HL-60 (cell line): ENCODE data around the gene PRRG1.
A peak's percentile ranks its signal among the peaks of the same experiment; 100 is the strongest.
"Not testable (repeated sequence)": the region's sequence is repeated elsewhere in the genome, so short reads cannot be mapped to it uniquely, and the experiment has no call there.

Experiments used
- DNase-seq, 2 experiments: peaks; one replicate each; pipeline ENCODE4 v3.0.0-alpha.2; 2010 to 2020; ENCODE audit warnings: low read depth in 1 of 2, low spot score in 1 of 2
- H3K27ac ChIP-seq: fragments of 250-450 bp; sonication (Bioruptor Pico); replicated peaks from 2 replicates; pipeline ENCODE4 v1.5.1; 2020; ENCODE audit warnings: mild to moderate bottlenecking, moderate library complexity
- H3K27me3 ChIP-seq: fragments of 250-450 bp; sonication (Bioruptor Pico); 2 replicates; pipeline ENCODE4 v1.5.1; 2021; ENCODE audit warnings: mild to moderate bottlenecking, moderate library complexity; ENCODE audit not compliant: insufficient read depth, poor library complexity, severe bottlenecking
- H3K4me3 ChIP-seq: replicated peaks from 2 replicates; pipeline ENCODE4 v1.5.1; 2011; ENCODE audit warnings: mild to moderate bottlenecking, control low read depth, low read length; ENCODE audit not compliant: insufficient read depth
- GABPA ChIP-seq: IDR thresholded peaks from 2 replicates; pipeline ENCODE4 v1.6.1; 2012; ENCODE audit warnings: low read depth
- POLR2AphosphoS5 ChIP-seq: IDR thresholded peaks from 2 replicates; pipeline ENCODE4 v1.6.1; 2012; ENCODE audit warnings: low read depth
- REST ChIP-seq: IDR thresholded peaks from 2 replicates; pipeline ENCODE4 v1.6.1; 2012; ENCODE audit warnings: low read depth; ENCODE audit not compliant: insufficient replicate concordance
- SPI1 ChIP-seq: IDR thresholded peaks from 2 replicates; pipeline ENCODE4 v1.6.1; 2012; ENCODE audit warnings: low read depth, mild to moderate bottlenecking, borderline replicate concordance
- long read RNA-seq: library from polyadenylated mRNA; unstranded; transcript quantifications from one replicate; pipeline ENCODE4 v2.0.0, GENCODE V29; 2020
- TF ChIP-seq, protein P1 (sequence below): IDR thresholded peaks from one replicate; pipeline ENCODE4 v1.5.1; 2011; ENCODE audit warnings: low read length, control low read depth, inconsistent platforms; ENCODE audit not compliant: insufficient read depth

Gene PRRG1
- long read RNA-seq, full-length matches to known transcripts: 1 of 1 reads
- long read RNA-seq, partial matches to known transcripts: 0 of 1 reads
- long read RNA-seq, other reads (novel, unspliced or antisense): 0 of 1 reads

DNA sequence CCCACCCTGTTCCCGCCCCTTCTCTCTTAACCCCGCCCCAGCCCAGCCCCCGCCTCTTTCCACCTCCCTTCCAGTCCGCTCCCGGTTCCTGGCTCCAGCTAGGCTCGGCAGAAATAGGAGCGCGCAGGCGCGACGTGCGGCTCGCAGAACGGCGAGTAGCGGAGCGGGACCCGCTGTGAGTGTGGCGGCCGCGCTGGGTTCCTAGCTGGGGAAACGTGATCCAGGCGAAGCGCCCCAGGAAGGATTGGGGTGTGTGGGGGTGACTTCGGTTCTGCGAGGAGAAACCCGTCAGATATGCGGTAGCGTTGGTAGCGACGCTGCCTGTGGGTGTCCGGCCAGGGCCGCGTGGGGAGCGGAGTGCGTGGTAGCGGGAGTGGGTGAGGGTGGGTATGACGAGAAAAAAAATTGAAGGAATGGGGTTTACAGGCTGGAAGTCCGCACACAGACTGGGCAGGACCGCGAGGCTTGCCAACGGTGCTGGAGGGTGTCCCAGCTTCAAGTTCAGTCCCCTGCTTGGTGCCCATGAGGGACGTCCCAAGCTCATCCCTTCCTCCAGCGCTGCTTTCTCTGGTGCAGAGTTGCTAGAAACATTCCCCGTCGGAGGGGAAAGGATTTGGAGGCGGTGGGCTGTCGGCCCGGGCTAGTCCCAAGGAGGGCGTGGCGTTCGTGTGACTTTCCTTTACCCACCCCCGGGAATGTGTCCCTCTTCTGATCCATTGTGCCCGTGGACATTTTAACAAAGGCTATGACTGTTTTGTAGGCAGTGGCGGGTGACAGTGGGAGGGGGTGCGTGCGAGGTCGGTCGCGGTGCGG, at the start of gene PRRG1:
TSS of gene PRRG1 (plus strand) at position 144 of the 813 bp plus-strand sequence. CDS start 56,886 bp downstream, outside the sequence.
- no peak within 1 kb of the TSS for H3K27ac ChIP-seq
- H3K4me3 ChIP-seq: peak within 1 kb of the TSS; percentile 68
- DNase-seq: peak in 1 of 2 experiments; percentile 36
- H3K27me3 ChIP-seq: peaks cover 10% of the 10 kb centered on the region
- no peak for TF ChIP-seq SPI1
- TF ChIP-seq GABPA: no peak
- no peak for TF ChIP-seq POLR2AphosphoS5
- TF ChIP-seq, protein P1, sequence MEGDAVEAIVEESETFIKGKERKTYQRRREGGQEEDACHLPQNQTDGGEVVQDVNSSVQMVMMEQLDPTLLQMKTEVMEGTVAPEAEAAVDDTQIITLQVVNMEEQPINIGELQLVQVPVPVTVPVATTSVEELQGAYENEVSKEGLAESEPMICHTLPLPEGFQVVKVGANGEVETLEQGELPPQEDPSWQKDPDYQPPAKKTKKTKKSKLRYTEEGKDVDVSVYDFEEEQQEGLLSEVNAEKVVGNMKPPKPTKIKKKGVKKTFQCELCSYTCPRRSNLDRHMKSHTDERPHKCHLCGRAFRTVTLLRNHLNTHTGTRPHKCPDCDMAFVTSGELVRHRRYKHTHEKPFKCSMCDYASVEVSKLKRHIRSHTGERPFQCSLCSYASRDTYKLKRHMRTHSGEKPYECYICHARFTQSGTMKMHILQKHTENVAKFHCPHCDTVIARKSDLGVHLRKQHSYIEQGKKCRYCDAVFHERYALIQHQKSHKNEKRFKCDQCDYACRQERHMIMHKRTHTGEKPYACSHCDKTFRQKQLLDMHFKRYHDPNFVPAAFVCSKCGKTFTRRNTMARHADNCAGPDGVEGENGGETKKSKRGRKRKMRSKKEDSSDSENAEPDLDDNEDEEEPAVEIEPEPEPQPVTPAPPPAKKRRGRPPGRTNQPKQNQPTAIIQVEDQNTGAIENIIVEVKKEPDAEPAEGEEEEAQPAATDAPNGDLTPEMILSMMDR: no peak
- no peak for TF ChIP-seq REST

- Histone ChIP-seq H3K4me3 (no peak overlapping the region), H3K27ac (no peak overlapping the region), H3K27me3 (no peaks in the 10 kb centered on the region)
- DNase-seq: no peak
- TF ChIP-seq, protein P1: no peak
- TF ChIP-seq GABPA (no peak), REST (no peak), POLR2AphosphoS5 (no peak), SPI1 (no peak)
Measured at GRCh38 chrX:37302569-37302968, 46.6 kb upstream of the PRRG1 start.

DNA sequence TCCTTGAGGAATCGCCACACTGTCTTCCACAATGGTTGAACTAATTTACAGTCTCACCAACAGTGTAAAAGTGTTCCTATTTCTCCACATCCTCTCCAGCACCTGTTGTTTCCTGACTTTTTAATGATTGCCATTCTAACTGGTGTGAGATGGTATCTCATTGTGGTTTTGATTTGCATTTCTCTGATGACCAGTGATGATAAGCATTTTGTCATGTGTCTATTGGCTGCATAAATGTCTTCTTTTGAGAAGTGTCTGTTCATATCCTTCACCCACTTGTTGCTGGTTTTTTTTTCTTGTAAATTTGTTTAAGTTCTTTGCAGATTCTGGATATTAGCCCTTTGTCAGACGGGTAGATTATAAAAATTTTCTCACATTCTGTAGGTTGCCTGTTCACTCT, 43.9 kb upstream of the PRRG1 start:
- DNase-seq, H3K4me3 ChIP-seq, H3K27ac ChIP-seq, H3K27me3 ChIP-seq: not testable (repeated sequence)

DNA sequence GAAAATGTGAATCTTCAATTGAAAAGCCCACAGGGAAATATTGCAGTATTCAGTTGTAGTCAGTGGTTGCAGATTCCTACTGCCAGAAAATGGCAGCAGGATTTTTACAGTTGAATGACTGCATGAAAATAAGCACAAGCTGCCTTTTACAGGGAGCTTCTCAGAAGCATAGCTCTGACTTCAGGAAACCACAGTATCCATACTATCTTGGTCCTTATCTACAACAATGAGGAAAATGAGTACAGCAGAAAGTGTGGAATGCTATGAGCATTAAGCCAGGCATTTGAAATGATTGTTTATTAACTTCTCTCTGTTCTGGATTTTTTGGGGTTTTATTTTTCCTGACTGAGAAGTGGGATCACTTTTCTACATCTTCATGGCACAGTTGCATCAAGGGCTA, 34.6 kb upstream of the PRRG1 start:
- Histone ChIP-seq H3K27me3 (no peaks in the 10 kb centered on the region), H3K27ac (no peak overlapping the region), H3K4me3 (no peak overlapping the region)
- TF ChIP-seq, protein P1: no peak
- DNase-seq: no peak
